ENCODE data around the gene ANKRD1. TPM values are rescaled to one million over a fixed set of nuclear protein-coding genes. Genes with fewer than 3 reads are reported as not detected.

ANKRD1 gene
- total RNA-seq, 1 experiment from 2014 or later: 0.26 TPM

- Histone ChIP-seq H3K27ac (ENCODE audit: low read length) (no peak overlapping the region), H3K27me3 (ENCODE audit: control insufficient read depth, insufficient read depth, low read length) (no peaks in the 10 kb centered on the region; the same call in 1 of the 2 replicates), H3K4me3 (ENCODE audit: low read depth in 2 of 2, low read length in 2 of 2) (no peak overlapping the region), H3K36me3 (ENCODE audit: control insufficient read depth, insufficient read depth, low read length) (no peaks in the 10 kb centered on the region), H3K4me1 (ENCODE audit: control insufficient read depth, insufficient read depth, low read length) (no peaks in the 10 kb centered on the region; the same call in 1 of the 2 replicates), H3K9me3 (ENCODE audit: control insufficient read depth, insufficient read depth, low read depth, low read length) (no peaks in the 10 kb centered on the region)
- intact Hi-C loops (cut with micrococcal nuclease; ENCODE audit: unreplicated experiment) (no loop called here), in situ Hi-C loops (cut with HindIII; ENCODE audit: low pct_unique_long_range_greater_than_20kb, low sequenced_read_pairs) (no loop called here)
- POLR2A ChIA-PET: no interaction called here
- BruUV-seq (replicated peaks): no TSS peak
- CTCF ChIA-PET: no interaction called here
- no peak for DNase-seq (ENCODE audit: low read depth, low spot score)
- TF ChIP-seq POLR2AphosphoS5 (IDR thresholded peaks at IDR 0.05; ENCODE audit: low read depth, low read length) (no peak), REST (IDR thresholded peaks at IDR 0.05; ENCODE audit: insufficient read depth in 1 of 2, low read depth in 2 of 2, low read length in 1 of 2) (no peak), CTCF (IDR thresholded peaks at IDR 0.05) (no peak), TCF7L2 (IDR thresholded peaks at IDR 0.05; ENCODE audit: low read depth, low read length) (no peak), SIN3A (IDR thresholded peaks at IDR 0.05; ENCODE audit: borderline replicate concordance, insufficient read depth, low read depth, low read length) (no peak)
- no peak for ATAC-seq
These were observed 3.5 kb downstream of the ANKRD1 start for GRCh38 chr10:90917238-90917967.

- Histone ChIP-seq H3K4me3 (ENCODE audit: low read depth in 2 of 2, low read length in 2 of 2) (no peak overlapping the region), H3K27ac (ENCODE audit: low read length) (no peak overlapping the region), H3K36me3 (ENCODE audit: control insufficient read depth, insufficient read depth, low read length) (no peaks in the 10 kb centered on the region), H3K27me3 (ENCODE audit: control insufficient read depth, insufficient read depth, low read length) (no peaks in the 10 kb centered on the region; the same call in 1 of the 2 replicates), H3K9me3 (ENCODE audit: control insufficient read depth, insufficient read depth, low read depth, low read length) (no peaks in the 10 kb centered on the region), H3K4me1 (ENCODE audit: control insufficient read depth, insufficient read depth, low read length) (no peaks in the 10 kb centered on the region; the same call in 1 of the 2 replicates)
- no TSS peak for BruUV-seq (replicated peaks)
- no peak for TF ChIP-seq CTCF (IDR thresholded peaks at IDR 0.05)
- TF ChIP-seq REST (IDR thresholded peaks at IDR 0.05; ENCODE audit: insufficient read depth in 1 of 2, low read depth in 2 of 2, low read length in 1 of 2): no peak
- TF ChIP-seq TCF7L2 (IDR thresholded peaks at IDR 0.05; ENCODE audit: low read depth, low read length): no peak
- no peak for TF ChIP-seq SIN3A (IDR thresholded peaks at IDR 0.05; ENCODE audit: borderline replicate concordance, insufficient read depth, low read depth, low read length)
- no peak for TF ChIP-seq POLR2AphosphoS5 (IDR thresholded peaks at IDR 0.05; ENCODE audit: low read depth, low read length)
- in situ Hi-C loops (cut with HindIII; ENCODE audit: low pct_unique_long_range_greater_than_20kb, low sequenced_read_pairs) (no loop called here), intact Hi-C loops (cut with micrococcal nuclease; ENCODE audit: unreplicated experiment) (no loop called here)
- ATAC-seq (no peak), DNase-seq (ENCODE audit: low read depth, low spot score) (no peak)
- POLR2A ChIA-PET: no interaction called here
- CTCF ChIA-PET: no interaction called here
These were observed 4.3 kb downstream of the ANKRD1 start for GRCh38 chr10:90916392-90917237.

Data from Panc1 (cell line).